Adrenal gland (tissue), 12 donors: Measurements from ENCODE around the gene ASB9. TPM values are rescaled to one million over a fixed set of nuclear protein-coding genes. Genes with fewer than 3 reads are reported as not detected.

Source experiments
- DNase-seq, 7 donors: peaks; one replicate each; pipeline ENCODE4 v3.0.0-alpha.2; 2019 to 2020
- H3K27ac ChIP-seq, 5 donors: fragments of 200-600 bp; sonication (generic) in 4 of 5; 1 replicate in 3 of 5; 2 replicates in 2 of 5; pipeline versions ENCODE4 v1.5.1 to v1.8.0; 2016 to 2020; ENCODE audit warnings: mild to moderate bottlenecking in 1 of 5
- H3K27me3 ChIP-seq: fragments of 200-600 bp; 2 replicates; pipeline ENCODE4 v1.8.0; 2021
- H3K36me3 ChIP-seq, 2 donors: fragments of 200-600 bp; replicated peaks in 1 of 2; 1 replicate in 1 of 2; 2 replicates in 1 of 2; pipeline versions ENCODE4 v1.5.1 to v1.8.0; 2018 to 2022
- H3K4me1 ChIP-seq, 2 donors: fragments of 200-600 bp; replicated peaks in 1 of 2; 1 replicate in 1 of 2; 2 replicates in 1 of 2; pipeline versions ENCODE4 v1.5.1 to v1.8.0; 2018 to 2021
- H3K4me3 ChIP-seq, 4 donors: fragments of 200-600 bp; sonication (generic) in 3 of 4; one replicate each; pipeline ENCODE4 v1.5.1; 2016 to 2018
- H3K9me3 ChIP-seq, 3 donors: fragments of 200-600 bp; sonication (generic) in 1 of 3; replicated peaks in 1 of 3; 1 replicate in 2 of 3; 2 replicates in 1 of 3; pipeline versions ENCODE4 v1.5.1 to v1.8.0; 2016 to 2021
- POLR2A ChIP-seq, 2 donors: fragments of 450-650 bp; IDR thresholded peaks; one replicate each; pipeline ENCODE4 v1.6.1; 2017; ENCODE audit warnings: antibody characterized with exemption in 2 of 2, mild to moderate bottlenecking in 2 of 2, moderate library complexity in 1 of 2
- WGBS, 4 donors: extraction: QIAGEN DNeasy Blood & Tissue Kit in 2 of 4; methylation state at CpG; one replicate each; pipeline versions ENCODE4 v1.1.5 to v1.1.7; 2013 to 2017; 5-methylcytosine and 5-hydroxymethylcytosine counted together
- intact Hi-C, 2 donors: fragments of 100-400 bp; cut with DNase I; formaldehyde crosslinking; loops; one replicate each; pipeline versions ENCODE4 v1.14.1 to v1.15.0; 2022 to 2023
- polyA plus RNA-seq, 3 donors: library from polyadenylated mRNA; stranded (reverse); fragments of 200-250 nt in 2 of 3; fragments of 350-450 nt in 1 of 3; fragmentation: Illumina TruSeq in 1 of 3; extraction: RNeasy Lipid Tissue Mini Kit (QIAGEN cat#74804) in 1 of 3; gene quantifications; one replicate each; pipeline ENCODE4 v1.2.3, GENCODE V29; 2013 to 2014
- total RNA-seq, 9 donors: library from RNA; depleted of rRNA in 4 of 9; stranded (reverse); fragments of >200 nt in 4 of 9; fragments of 120-200 nt in 1 of 9; fragmentation: NEBNext Ultra II Directional in 1 of 9; extraction: Animal tissue kit (Norgen Biotek cat#: 25700) in 1 of 9; gene quantifications; one replicate each; pipeline versions ENCODE4 v1.1.0 to v1.2.4, GENCODE V29; 2013 to 2023
- TF ChIP-seq, protein P1 (sequence below), 6 experiments: fragments of 450-650 bp in 4 of 6; fragments of 200-600 bp in 2 of 6; sonication (generic) in 1 of 6; IDR thresholded peaks; 1 replicate in 5 of 6; 2 replicates in 1 of 6; pipeline versions ENCODE4 v1.5.1 to v1.8.0; 2016 to 2021; ENCODE audit warnings: antibody characterized with exemption in 6 of 6, mild to moderate bottlenecking in 2 of 6, moderate library complexity in 1 of 6
- donor health status: healthy with polysubstance abuse.
- donor health status: Bipolar disorder and iron deficiency.
- donor health status: DM: yes; HTN: yes; CAD: no.
- donor health status: DM: no; HTN: no; CAD: no.
- donor health status: DM: no; HTN: no; CAD: no.
- donor health status: DM: yes; HTN: yes; CAD: no.

ASB9 gene
- total and polyA plus RNA-seq, 12 donors = 0.39 to 5.4 (median 2.1) TPM

GRCh38 chrX:15194146-15194545, 75.7 kb downstream of the ASB9 start:
- TF ChIP-seq POLR2A (IDR thresholded peaks at IDR 0.05) = no peak
- TF ChIP-seq, protein P1, sequence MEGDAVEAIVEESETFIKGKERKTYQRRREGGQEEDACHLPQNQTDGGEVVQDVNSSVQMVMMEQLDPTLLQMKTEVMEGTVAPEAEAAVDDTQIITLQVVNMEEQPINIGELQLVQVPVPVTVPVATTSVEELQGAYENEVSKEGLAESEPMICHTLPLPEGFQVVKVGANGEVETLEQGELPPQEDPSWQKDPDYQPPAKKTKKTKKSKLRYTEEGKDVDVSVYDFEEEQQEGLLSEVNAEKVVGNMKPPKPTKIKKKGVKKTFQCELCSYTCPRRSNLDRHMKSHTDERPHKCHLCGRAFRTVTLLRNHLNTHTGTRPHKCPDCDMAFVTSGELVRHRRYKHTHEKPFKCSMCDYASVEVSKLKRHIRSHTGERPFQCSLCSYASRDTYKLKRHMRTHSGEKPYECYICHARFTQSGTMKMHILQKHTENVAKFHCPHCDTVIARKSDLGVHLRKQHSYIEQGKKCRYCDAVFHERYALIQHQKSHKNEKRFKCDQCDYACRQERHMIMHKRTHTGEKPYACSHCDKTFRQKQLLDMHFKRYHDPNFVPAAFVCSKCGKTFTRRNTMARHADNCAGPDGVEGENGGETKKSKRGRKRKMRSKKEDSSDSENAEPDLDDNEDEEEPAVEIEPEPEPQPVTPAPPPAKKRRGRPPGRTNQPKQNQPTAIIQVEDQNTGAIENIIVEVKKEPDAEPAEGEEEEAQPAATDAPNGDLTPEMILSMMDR (IDR thresholded peaks at IDR 0.05) = no peak
- H3K36me3 ChIP-seq = no peaks in the 10 kb centered on the region
- no peak overlapping the region for H3K27ac ChIP-seq
- peaks cover 11% of the 10 kb centered on the region for H3K27me3 ChIP-seq
- WGBS, 4 donors = 53 to 58% (median 54%) methylated on average over 3 of the region's 3 CpGs
- intact Hi-C loops = no loop called here
- no peak for DNase-seq
- no peaks in the 10 kb centered on the region for H3K9me3 ChIP-seq
- no peaks in the 10 kb centered on the region for H3K4me1 ChIP-seq
- H3K4me3 ChIP-seq = no peak overlapping the region

Other genes with a start within 250 kb of the ASB9 start
- gene ASB11, start 45.6 kb upstream of the ASB9 start, total RNA-seq = under 1 TPM in 1 of 9 donors, not detected in 8; 0.14 TPM
- gene ASB11, start 45.6 kb upstream of the ASB9 start, polyA plus RNA-seq = not detected
- gene PIGA, start 65.4 kb upstream of the ASB9 start, total RNA-seq = 1 to 10 TPM; 1.1 to 8.8 (median 6.1) TPM
- gene PIGA, start 65.4 kb upstream of the ASB9 start, polyA plus RNA-seq = 1 to 10 TPM; 4.2 to 5.7 (median 5.2) TPM
- gene VEGFD, start 114.3 kb upstream of the ASB9 start, total RNA-seq = 10 to 100 TPM in 6 of 9 donors, 1 to 10 TPM in 3; 1.0 to 23.4 (median 14.9) TPM
- gene VEGFD, start 114.3 kb upstream of the ASB9 start, polyA plus RNA-seq = 1 to 10 TPM in 2 of 3 donors, under 1 TPM in 1; 0.86 to 9.2 (median 8.5) TPM
- gene PIR, start 223.2 kb upstream of the ASB9 start, total RNA-seq = 10 to 100 TPM; 14.0 to 48.6 (median 24.8) TPM
- 10 to 100 TPM; 11.9 to 27.1 (median 18.1) TPM for gene PIR, start 223.2 kb upstream of the ASB9 start, polyA plus RNA-seq
- gene BMX, start 230.7 kb upstream of the ASB9 start, total RNA-seq = 1 to 10 TPM in 4 of 9 donors, under 1 TPM in 4, not detected in 1; 0.11 to 1.8 (median 0.90) TPM
- gene BMX, start 230.7 kb upstream of the ASB9 start, polyA plus RNA-seq = under 1 TPM; 0.29 to 0.91 (median 0.64) TPM